Neural cell (in vitro differentiated cells): Measurements from ENCODE around the gene SOAT2. TPM values are rescaled to one million over a fixed set of nuclear protein-coding genes. Genes with fewer than 3 reads are reported as not detected.

Source experiments
- H2AFZ ChIP-seq: fragments of 200-600, 300-800 bp; sonication (generic), shearing (Covaris generic); 2 replicates; pipeline ENCODE4 v1.6.0; 2014; ENCODE audit warnings: low read depth, mild to moderate bottlenecking, antibody characterized with exemption, low read length, moderate library complexity
- H3F3A ChIP-seq: fragments of 200-600 bp; shearing (Covaris generic); 2 replicates; pipeline ENCODE4 v1.6.1; 2016; ENCODE audit warnings: mild to moderate bottlenecking, moderate library complexity, mixed read lengths, antibody characterized with exemption, low read length; ENCODE audit not compliant: insufficient read depth, poor library complexity, severe bottlenecking
- H3K27ac ChIP-seq: fragments of 200-600, 300-800 bp; sonication (generic), shearing (Covaris generic); 2 replicates; pipeline ENCODE4 v1.5.1; 2014; ENCODE audit warnings: mild to moderate bottlenecking, low read length, moderate library complexity
- H3K27me3 ChIP-seq: fragments of 300-800, 200-600 bp; sonication (generic), shearing (Covaris generic); 2 replicates; pipeline ENCODE4 v1.6.0; 2014; ENCODE audit warnings: mild to moderate bottlenecking, low read depth, low read length, moderate library complexity; ENCODE audit not compliant: insufficient read depth
- H3K36me3 ChIP-seq: fragments of 300-800, 200-600 bp; sonication (generic), shearing (Covaris generic); 2 replicates; pipeline ENCODE4 v1.5.1; 2014; ENCODE audit warnings: mild to moderate bottlenecking, antibody characterized with exemption, low read length, moderate library complexity; ENCODE audit not compliant: insufficient read depth
- H3K4me2 ChIP-seq: fragments of 300-800, 200-600 bp; sonication (generic), shearing (Covaris generic); 2 replicates; pipeline ENCODE4 v1.6.0; 2014; ENCODE audit warnings: mild to moderate bottlenecking, low read length
- H3K4me3 ChIP-seq: fragments of 300-800, 200-600 bp; sonication (generic), shearing (Covaris generic); 2 replicates; pipeline ENCODE4 v1.5.1; 2014; ENCODE audit warnings: mild to moderate bottlenecking, low read length, moderate library complexity
- H3K79me2 ChIP-seq: fragments of 200-600 bp; shearing (Covaris generic); replicated peaks from 2 replicates; pipeline ENCODE4 v1.6.0; 2014; ENCODE audit warnings: mild to moderate bottlenecking, low read length, moderate library complexity; ENCODE audit not compliant: insufficient read depth
- H3K9ac ChIP-seq: fragments of 300-800, 200-600 bp; sonication (generic), shearing (Covaris generic); 2 replicates; pipeline ENCODE4 v1.6.1; 2016; ENCODE audit warnings: mild to moderate bottlenecking, low read length, mixed read lengths
- H3K9me2 ChIP-seq: fragments of 200-600 bp; shearing (Covaris generic); 2 replicates; pipeline ENCODE4 v1.6.1; 2016; ENCODE audit warnings: mild to moderate bottlenecking, low read length, mixed read lengths; ENCODE audit not compliant: insufficient read depth
- H3K9me3 ChIP-seq: fragments of 200-600, 300-800 bp; sonication (generic), shearing (Covaris generic); 2 replicates; pipeline ENCODE4 v1.6.1; 2016; ENCODE audit warnings: mild to moderate bottlenecking, mixed run types, low read length, moderate library complexity, mixed read lengths
- H4K20me1 ChIP-seq: fragments of 200-600 bp; shearing (Covaris generic); 2 replicates; pipeline ENCODE4 v1.6.1; 2016; ENCODE audit warnings: mild to moderate bottlenecking, mixed run types; ENCODE audit not compliant: insufficient read depth
- EP300 ChIP-seq: fragments of 450-650 bp; conservative IDR thresholded peaks from 2 replicates; pipeline ENCODE4 v1.6.1; 2014; ENCODE audit warnings: antibody characterized with exemption, mild to moderate bottlenecking, moderate library complexity; ENCODE audit not compliant: poor library complexity, severe bottlenecking
- EZH2 ChIP-seq: fragments of 200-600, 300-800 bp; shearing (Covaris generic), sonication (generic); IDR thresholded peaks from 2 replicates; pipeline ENCODE4 v1.6.1; 2014; ENCODE audit warnings: antibody characterized with exemption, low read length, borderline replicate concordance, mild to moderate bottlenecking; ENCODE audit not compliant: insufficient read depth, poor library complexity, severe bottlenecking
- MXI1 ChIP-seq: fragments of 450-650 bp; conservative IDR thresholded peaks from 2 replicates; pipeline ENCODE4 v1.6.1; 2014; ENCODE audit warnings: antibody characterized with exemption, mild to moderate bottlenecking; ENCODE audit not compliant: poor library complexity, severe bottlenecking
- POLR2AphosphoS5 ChIP-seq: IDR thresholded peaks from 2 replicates; pipeline ENCODE4 v1.6.1; 2012
- RAD21 ChIP-seq: fragments of 450-650 bp; conservative IDR thresholded peaks from 2 replicates; pipeline ENCODE4 v1.6.1; 2014; ENCODE audit warnings: antibody characterized with exemption, mild to moderate bottlenecking, moderate library complexity
- SMC3 ChIP-seq: fragments of 450-650 bp; conservative IDR thresholded peaks from 2 replicates; pipeline ENCODE4 v1.6.1; 2014; ENCODE audit warnings: antibody characterized with exemption, mild to moderate bottlenecking, moderate library complexity; ENCODE audit not compliant: poor library complexity
- TAF1 ChIP-seq: IDR thresholded peaks from 2 replicates; pipeline ENCODE4 v1.6.1; 2012; ENCODE audit warnings: low read depth
- polyA plus RNA-seq: library from polyadenylated mRNA; depleted of rRNA; stranded (reverse); fragments of >200 nt; gene quantifications from 2 replicates; pipeline ENCODE4 v1.2.3, GENCODE V29; 2014
- TF ChIP-seq, protein P1 (sequence below): fragments of 450-650 bp; IDR thresholded peaks from 2 replicates; pipeline ENCODE4 v1.5.1; 2014; ENCODE audit warnings: antibody characterized with exemption, mild to moderate bottlenecking, moderate library complexity; ENCODE audit not compliant: poor library complexity, severe bottlenecking
- TF ChIP-seq, protein P2 (sequence below): IDR thresholded peaks from 2 replicates; pipeline ENCODE4 v1.6.1; 2012; ENCODE audit warnings: borderline replicate concordance

Gene SOAT2
- polyA plus RNA-seq, 1 donor from 2014 or later, result not detected

DNA sequence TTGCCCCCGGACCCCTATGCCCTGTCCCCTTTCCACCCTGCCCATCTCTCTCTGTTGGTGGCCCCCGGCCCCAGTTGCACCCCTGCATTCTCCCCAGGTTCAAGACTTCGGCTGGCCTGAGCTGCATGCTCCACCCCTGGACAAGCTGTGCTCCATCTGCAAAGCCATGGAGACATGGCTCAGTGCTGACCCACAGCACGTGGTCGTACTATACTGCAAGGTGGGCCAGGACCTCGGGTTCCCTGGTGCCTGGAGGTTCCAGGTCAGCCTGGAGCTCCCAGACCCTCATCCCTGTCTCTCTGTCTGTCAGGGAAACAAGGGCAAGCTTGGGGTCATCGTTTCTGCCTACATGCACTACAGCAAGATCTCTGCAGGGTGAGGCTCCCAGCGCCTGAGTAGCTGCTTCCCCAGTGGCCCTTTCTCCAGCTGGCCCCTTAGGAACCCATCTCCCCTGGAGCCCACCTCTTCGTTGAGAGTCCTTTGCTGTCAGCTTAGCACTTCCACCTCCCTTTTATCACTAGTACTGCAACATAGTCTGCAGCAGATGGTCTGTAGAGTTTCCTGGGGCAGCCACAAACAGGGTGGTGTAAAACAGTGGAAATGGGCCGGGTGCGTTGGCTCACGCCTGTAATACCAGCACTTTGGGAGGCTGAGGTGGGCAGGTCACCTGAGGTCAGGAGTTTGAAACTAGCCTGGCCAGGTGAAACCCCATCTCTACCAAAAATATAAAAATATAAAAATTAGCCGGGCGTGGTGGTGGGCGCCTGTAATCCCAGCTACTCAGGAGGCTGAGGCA lies 47.6 kb upstream of the SOAT2 start:
- TF ChIP-seq EZH2, result no peak
- TF ChIP-seq, protein P1, sequence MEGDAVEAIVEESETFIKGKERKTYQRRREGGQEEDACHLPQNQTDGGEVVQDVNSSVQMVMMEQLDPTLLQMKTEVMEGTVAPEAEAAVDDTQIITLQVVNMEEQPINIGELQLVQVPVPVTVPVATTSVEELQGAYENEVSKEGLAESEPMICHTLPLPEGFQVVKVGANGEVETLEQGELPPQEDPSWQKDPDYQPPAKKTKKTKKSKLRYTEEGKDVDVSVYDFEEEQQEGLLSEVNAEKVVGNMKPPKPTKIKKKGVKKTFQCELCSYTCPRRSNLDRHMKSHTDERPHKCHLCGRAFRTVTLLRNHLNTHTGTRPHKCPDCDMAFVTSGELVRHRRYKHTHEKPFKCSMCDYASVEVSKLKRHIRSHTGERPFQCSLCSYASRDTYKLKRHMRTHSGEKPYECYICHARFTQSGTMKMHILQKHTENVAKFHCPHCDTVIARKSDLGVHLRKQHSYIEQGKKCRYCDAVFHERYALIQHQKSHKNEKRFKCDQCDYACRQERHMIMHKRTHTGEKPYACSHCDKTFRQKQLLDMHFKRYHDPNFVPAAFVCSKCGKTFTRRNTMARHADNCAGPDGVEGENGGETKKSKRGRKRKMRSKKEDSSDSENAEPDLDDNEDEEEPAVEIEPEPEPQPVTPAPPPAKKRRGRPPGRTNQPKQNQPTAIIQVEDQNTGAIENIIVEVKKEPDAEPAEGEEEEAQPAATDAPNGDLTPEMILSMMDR, result no peak
- no peak for TF ChIP-seq POLR2AphosphoS5
- TF ChIP-seq, protein P2, sequence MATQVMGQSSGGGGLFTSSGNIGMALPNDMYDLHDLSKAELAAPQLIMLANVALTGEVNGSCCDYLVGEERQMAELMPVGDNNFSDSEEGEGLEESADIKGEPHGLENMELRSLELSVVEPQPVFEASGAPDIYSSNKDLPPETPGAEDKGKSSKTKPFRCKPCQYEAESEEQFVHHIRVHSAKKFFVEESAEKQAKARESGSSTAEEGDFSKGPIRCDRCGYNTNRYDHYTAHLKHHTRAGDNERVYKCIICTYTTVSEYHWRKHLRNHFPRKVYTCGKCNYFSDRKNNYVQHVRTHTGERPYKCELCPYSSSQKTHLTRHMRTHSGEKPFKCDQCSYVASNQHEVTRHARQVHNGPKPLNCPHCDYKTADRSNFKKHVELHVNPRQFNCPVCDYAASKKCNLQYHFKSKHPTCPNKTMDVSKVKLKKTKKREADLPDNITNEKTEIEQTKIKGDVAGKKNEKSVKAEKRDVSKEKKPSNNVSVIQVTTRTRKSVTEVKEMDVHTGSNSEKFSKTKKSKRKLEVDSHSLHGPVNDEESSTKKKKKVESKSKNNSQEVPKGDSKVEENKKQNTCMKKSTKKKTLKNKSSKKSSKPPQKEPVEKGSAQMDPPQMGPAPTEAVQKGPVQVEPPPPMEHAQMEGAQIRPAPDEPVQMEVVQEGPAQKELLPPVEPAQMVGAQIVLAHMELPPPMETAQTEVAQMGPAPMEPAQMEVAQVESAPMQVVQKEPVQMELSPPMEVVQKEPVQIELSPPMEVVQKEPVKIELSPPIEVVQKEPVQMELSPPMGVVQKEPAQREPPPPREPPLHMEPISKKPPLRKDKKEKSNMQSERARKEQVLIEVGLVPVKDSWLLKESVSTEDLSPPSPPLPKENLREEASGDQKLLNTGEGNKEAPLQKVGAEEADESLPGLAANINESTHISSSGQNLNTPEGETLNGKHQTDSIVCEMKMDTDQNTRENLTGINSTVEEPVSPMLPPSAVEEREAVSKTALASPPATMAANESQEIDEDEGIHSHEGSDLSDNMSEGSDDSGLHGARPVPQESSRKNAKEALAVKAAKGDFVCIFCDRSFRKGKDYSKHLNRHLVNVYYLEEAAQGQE, result no peak
- Histone ChIP-seq H4K20me1 (no peaks in the 10 kb centered on the region), H3K27me3 (no peaks in the 10 kb centered on the region), H3K9me3 (no peaks in the 10 kb centered on the region), H3K36me3 (no peaks in the 10 kb centered on the region), H3K4me3 (no peak overlapping the region), H3K9me2 (no peaks in the 10 kb centered on the region), H3F3A (no peaks in the 10 kb centered on the region), H3K27ac (no peak overlapping the region), H3K4me2 (no peak overlapping the region), H3K79me2 (no peaks in the 10 kb centered on the region), H2AFZ (no peak overlapping the region), H3K9ac (no peak overlapping the region)

DNA sequence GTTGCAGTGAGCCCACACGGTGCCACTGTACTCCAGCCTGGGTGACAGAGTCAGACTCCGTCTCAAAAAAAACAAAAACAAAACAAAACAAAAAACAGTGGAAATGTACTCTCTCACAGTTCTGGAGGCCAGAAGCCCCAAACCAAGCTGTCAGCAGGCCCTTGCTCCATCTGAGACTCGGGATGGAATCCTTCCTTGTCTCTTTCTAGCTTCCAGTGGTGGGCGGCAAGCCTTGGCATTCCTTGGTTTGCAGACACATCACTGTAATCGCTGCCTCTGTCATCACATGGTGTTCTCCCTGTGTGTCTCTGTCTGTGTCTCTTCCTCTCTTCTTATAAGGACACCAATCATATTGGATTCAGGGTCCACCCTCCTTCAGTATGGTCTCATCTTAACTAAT lies 47.0 kb upstream of the SOAT2 start:
- TF ChIP-seq EZH2, result no peak
- no peak for TF ChIP-seq MXI1
- no peak for TF ChIP-seq POLR2AphosphoS5
- TF ChIP-seq TAF1, result no peak
- Histone ChIP-seq H3K4me3 (no peak overlapping the region), H3K4me2 (no peak overlapping the region), H3K79me2 (no peaks in the 10 kb centered on the region), H2AFZ (no peak overlapping the region), H3K27ac (no peak overlapping the region), H3K27me3 (no peaks in the 10 kb centered on the region), H3K9ac (no peak overlapping the region), H3K9me2 (no peaks in the 10 kb centered on the region), H3F3A (no peaks in the 10 kb centered on the region), H3K36me3 (no peaks in the 10 kb centered on the region), H4K20me1 (no peaks in the 10 kb centered on the region), H3K9me3 (no peaks in the 10 kb centered on the region)

DNA sequence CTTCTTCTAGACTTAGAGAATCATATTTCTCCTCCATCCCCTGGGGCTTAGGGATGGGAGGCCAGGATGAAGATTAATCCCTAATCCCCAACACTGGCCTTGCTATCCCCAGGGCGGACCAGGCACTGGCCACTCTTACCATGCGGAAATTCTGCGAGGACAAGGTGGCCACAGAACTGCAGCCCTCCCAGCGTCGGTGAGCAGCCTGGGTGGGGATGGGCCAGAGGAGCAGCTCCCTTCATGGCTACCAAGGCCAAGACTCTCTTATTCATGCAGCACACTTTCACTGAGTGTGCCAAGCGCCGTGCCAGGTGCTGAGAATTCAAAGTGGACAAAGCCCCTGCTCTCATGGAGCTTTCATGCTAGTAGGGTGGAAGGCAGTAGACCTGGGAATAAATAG lies 46.4 kb upstream of the SOAT2 start:
- no peak overlapping the region for H3K9ac ChIP-seq
- no peaks in the 10 kb centered on the region for H3K36me3 ChIP-seq
- no peaks in the 10 kb centered on the region for H3K27me3 ChIP-seq
- no peaks in the 10 kb centered on the region for H3K79me2 ChIP-seq
- TF ChIP-seq RAD21, result no peak
- no peak for TF ChIP-seq EZH2
- no peak for TF ChIP-seq EP300
- no peak for TF ChIP-seq TAF1
- no peak for TF ChIP-seq POLR2AphosphoS5
- no peak for TF ChIP-seq MXI1
- TF ChIP-seq, protein P1, result no peak
- no peak for TF ChIP-seq SMC3
- TF ChIP-seq, protein P2, result no peak
- H3K9me3 ChIP-seq, result no peaks in the 10 kb centered on the region
- no peaks in the 10 kb centered on the region for H4K20me1 ChIP-seq
- H3K27ac ChIP-seq, result no peak overlapping the region
- no peak overlapping the region for H3K4me3 ChIP-seq
- no peak overlapping the region for H3K4me2 ChIP-seq
- H3K9me2 ChIP-seq, result no peaks in the 10 kb centered on the region
- H3F3A ChIP-seq, result no peaks in the 10 kb centered on the region
- H2AFZ ChIP-seq, result no peak overlapping the region
